Activated naive CD4-positive, alpha-beta T cell treated with anti-CD3 and anti-CD28 coated beads, Interleukin-2, amount 50 U/mL, for 16 hours (primary cell): ENCODE measurements around the gene LCE2A.
"Not testable (repeated sequence)": the region's sequence is repeated elsewhere in the genome, so short reads cannot be mapped to it uniquely, and the experiment has no call there.

Source experiments
- DNase-seq: peaks from one replicate; pipeline ENCODE4 v3.0.0-alpha.2; 2020

The LCE2A gene

GRCh38 chr1:152697701-152698600 lies at the start of gene LCE2A:
Gene LCE2A, plus strand, starts transcription at chr1:152698345. Its CDS starts 557 bp downstream, at chr1:152698902.
- DNase-seq = no peak

GRCh38 chr1:152654110-152654509 lies 44.0 kb upstream of the LCE2A start:
- DNase-seq = peak; percentile 26

GRCh38 chr1:152656459-152656858 lies 41.7 kb upstream of the LCE2A start:
- no peak for DNase-seq

GRCh38 chr1:152657677-152658076 lies 40.5 kb upstream of the LCE2A start:
- no peak for DNase-seq

GRCh38 chr1:152658649-152659048 lies 39.5 kb upstream of the LCE2A start:
- no peak for DNase-seq

DNA sequence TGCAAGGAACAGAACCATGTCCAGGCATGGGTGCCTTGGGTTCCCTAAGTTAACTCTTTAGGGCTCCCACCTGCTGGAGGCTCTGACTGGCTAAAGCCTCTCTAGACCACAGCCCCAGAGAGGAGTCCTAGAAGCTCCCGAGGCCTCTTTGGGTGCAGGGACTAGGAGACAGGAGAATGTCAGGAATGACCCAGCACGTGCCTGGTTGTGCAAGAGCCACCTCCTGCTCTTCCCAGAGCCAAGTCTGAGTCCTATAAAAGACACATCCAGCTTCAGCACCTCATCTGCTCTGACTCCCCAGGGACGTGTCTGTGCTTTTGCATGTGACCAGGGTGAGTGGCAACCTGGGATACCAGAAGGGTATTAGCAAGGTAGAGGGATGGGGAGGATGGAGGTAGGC lies 35.0 kb upstream of the LCE2A start, which contains the start of gene LCE2D:
Gene LCE2D (plus strand): TSS at position 283 of the 400 bp plus-strand sequence. CDS start 726 bp downstream, outside the sequence.
- no peak for DNase-seq

DNA sequence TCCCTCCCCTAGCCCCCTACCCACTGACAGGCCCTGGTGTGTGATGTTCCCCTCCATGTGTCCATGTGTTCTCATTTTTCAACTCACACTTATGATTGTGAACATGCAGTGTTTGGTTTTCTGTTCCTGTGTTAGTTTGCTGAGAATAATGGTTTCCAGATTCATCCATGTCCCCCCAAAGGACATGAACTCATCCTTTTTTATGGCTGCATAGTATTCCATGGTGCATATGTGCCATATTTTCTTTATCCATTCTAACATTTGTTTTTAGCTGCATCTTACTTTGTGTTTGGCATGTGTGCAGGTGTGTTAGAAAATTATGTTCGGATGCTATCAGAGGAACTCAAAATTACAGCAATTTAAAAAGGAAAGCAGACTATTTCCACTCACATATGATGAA lies 32.0 kb upstream of the LCE2A start:
- not testable (repeated sequence) for DNase-seq

- no peak for DNase-seq
Observed at GRCh38 chr1:152667648-152668047, 30.5 kb upstream of the LCE2A start.

- DNase-seq = no peak
Observed at GRCh38 chr1:152673016-152673415, 25.1 kb upstream of the LCE2A start.

GRCh38 chr1:152674983-152675382 lies 23.2 kb upstream of the LCE2A start, which contains the start of gene LCE2C:
Gene LCE2C, plus strand, starts transcription at chr1:152675279. Its CDS starts 737 bp downstream, at chr1:152676016.
- not testable (repeated sequence) for DNase-seq

- DNase-seq = no peak
Observed at GRCh38 chr1:152679459-152679858, 18.7 kb upstream of the LCE2A start.

GRCh38 chr1:152681616-152682015 lies 16.5 kb upstream of the LCE2A start:
- no peak for DNase-seq

- no peak for DNase-seq
Observed at GRCh38 chr1:152683846-152684245, 14.3 kb upstream of the LCE2A start.

DNA sequence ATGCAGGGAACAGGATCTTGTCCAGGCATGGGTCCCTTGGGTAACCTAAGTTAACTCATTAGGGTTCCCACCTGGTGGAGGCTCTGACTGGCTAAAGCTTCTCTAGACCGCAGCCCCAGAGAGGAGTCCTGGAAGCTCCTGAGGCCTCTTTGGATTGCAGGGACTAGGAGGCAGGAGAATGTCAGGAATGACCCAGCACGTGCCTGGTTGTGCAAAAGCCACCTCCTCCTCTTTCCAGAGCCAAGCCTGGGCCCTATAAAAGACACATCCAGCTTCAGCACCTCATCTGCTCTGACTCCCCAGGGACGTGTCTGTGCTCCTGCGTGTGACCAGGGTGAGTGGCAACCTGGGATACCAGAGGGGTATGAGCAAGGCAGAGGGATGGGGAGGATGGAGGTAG lies 12.3 kb upstream of the LCE2A start, which contains the start of gene LCE2B:
Gene LCE2B (plus strand): TSS at position 301 of the 400 bp plus-strand sequence. CDS start 721 bp downstream, outside the sequence.
- DNase-seq = not testable (repeated sequence)

DNA sequence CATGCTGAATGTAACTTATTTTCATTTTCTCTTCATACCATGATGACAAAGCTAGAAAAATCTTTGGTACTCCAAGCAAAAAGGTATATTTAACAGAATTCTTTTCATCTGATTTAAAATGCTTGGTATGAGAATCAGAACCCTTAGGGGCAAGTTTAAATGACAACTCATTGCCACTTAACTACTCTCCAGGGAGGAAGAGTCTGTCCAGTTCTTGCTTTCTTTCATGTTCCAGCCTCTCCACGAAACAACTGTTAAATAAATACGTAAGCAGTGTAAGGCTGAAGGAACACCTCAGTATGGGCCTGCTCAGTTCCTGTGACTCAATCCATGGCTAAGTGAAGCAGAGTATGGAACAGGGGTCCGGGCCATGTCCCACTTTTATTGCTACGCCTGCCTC lies 1.6 kb downstream of the LCE2A start:
- no peak for DNase-seq

DNA sequence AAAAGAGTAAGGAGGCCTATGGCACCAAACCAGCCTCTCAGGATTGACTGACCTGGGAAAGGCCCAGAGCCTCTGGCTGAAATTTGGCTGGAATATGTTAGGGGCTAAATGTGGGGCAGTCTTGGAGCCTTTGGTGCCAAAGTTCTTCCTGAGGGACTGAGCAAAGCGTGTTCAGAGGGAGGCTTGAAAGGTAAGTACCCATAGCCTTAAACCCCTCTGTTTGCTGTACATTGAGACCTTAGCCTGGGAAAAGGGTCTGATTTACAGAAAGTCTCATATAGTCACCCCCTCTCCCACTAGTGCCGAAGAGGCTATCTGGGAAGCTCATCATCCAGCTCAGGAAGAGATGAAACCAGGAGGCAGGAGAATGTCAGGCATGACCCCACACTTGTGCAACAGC lies 9.7 kb downstream of the LCE2A start, which contains the start of gene LCE4A:
Gene LCE4A (plus strand): TSS at position 301 of the 400 bp plus-strand sequence. CDS start 916 bp downstream, outside the sequence.
- DNase-seq = no peak

GRCh38 chr1:152718238-152718637 lies 20.1 kb downstream of the LCE2A start:
- DNase-seq = no peak

- DNase-seq = no peak
Observed at GRCh38 chr1:152725261-152725660, 27.1 kb downstream of the LCE2A start.

DNA sequence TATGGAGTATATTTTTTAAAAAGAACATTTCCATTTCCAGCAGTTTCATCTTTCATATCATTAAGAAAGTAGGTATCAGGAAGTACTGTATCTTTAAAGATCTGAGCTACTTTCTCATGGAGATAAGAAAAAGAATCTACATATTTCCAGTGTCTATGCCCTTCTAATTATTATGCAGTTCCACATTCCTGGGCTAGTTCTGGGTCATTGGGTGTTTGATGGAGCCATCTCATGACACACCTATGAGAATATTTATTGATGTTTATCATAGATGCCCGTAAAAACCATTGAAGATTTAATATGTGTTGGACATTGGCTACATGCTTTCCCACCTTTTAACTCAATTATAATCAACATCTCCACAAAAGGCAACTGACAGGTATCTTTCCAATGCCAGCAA lies 30.8 kb downstream of the LCE2A start:
- DNase-seq = no peak

DNA sequence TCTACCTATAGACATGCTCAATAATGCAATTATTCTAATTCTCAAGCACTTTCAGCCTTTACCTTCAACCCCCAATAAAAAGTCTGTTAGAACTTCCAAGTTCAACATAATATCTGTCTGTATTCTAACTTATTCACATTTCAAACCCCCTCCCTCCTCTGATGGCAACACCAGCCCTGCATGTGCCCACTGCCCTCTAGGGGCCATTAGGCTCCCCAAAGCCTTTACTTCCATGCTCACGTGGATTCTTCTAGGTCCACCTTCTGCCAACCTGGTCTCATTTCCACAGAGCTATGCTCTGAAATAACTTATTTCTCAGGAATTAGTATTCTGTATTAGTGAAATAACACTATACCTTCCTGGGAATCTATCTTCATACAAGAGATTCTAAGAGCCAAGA lies 37.5 kb downstream of the LCE2A start:
- no peak for DNase-seq

DNA sequence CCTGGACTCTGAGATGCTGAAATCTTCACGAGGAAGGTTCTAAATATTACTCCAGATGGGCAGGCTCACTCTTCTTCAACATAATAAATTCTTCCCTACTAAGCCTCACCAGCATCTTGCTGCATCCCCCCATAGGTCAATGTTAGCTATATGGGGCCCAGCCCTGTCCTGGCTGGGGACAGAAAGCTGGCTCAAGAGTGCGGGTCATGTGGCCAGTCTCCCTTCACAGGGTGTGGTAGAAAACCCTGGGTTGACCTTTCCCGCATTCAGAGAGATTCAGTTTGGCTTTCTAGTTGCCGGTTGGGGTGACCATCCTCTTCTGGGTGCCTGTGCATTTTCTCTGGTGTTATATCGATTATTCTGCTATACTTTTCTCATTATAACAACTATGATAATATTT lies 39.9 kb downstream of the LCE2A start:
- no peak for DNase-seq

DNA sequence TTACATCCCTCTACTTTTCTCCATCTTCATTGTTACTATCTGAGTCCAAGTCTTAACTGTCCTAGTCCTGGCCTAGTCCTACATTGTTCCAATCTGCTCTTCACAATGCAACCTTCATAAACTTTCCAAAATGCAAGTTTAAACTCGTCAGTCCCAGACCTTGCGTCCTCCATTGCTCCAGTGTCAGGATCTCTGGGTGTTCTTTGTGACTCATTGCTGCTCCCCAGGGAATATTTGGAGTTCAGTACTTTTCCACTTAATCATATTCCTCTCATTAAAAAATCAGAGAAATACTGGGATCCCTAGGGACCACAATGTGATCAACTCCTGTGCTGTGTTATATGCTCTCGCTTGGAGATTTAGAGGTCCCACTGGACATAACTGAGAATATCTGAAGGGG lies 41.7 kb downstream of the LCE2A start:
- no peak for DNase-seq

DNA sequence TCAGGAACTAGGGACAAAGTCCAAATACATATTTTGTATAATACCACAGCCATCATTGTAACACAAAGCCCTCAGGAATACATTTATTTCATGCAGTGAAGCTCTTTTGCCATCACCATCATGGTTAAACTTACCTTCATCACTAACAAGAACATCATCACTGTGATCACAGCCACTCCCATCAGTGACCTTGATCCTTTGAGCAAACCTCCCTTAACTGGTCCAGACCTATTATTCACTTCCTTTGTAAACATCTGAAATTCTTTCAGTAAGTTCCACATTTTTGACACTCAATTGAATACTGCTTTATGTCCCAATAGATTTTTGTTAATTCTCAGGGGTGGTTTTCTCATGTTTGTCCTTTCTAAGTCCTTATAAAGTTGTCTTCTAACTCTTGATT lies 43.5 kb downstream of the LCE2A start:
- no peak for DNase-seq
